RCC 7860 (cell line): ENCODE measurements around the gene LYPD5.
"Not testable (repeated sequence)": the region's sequence is repeated elsewhere in the genome, so short reads cannot be mapped to it uniquely, and the experiment has no call there.

ENCODE experiments used
- DNase-seq: peaks from one replicate; pipeline ENCODE4 v3.0.0-alpha.2; 2015; ENCODE audit warnings: low spot score
- FAIRE-seq: peaks from 2 replicates; lab custom pipeline; 2012; peaks lifted over from hg19 to GRCh38; lab: Jason Lieb, UNC

Gene LYPD5

DNA sequence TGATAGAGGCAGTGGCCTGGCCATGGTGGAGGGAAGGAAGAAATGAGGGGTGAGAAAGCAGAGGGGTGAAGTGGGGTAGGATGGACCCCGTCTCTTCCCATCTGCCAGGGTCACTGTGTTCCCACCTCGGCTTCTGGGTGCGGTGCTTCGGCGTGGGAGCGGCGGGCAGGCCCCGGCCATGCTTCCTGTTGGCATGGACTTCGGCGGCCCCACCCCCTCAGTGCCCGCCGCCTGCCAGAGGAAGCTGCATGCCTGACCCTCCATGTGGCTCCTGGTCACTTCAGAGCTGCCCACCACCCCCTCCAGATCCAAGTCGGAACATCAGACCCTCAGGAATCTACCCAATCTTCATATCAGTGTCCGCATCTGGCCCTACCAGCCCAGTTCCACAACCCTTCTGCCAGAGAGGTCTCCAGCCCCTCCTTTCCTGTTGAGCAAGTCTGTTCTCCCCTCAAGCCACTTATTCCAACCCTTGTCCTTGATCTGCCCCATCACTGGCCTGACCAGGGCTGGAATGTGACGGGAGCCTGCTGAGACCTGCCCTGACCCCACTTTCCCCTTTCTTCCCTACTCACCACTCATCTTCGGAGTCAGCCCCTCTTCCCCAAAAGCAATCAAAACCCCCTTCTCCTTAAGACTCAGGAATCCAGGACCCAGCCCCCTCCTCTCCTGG lies 23.0 kb downstream of the LYPD5 start:
- DNase-seq (no peak), FAIRE-seq (no peak)

DNA sequence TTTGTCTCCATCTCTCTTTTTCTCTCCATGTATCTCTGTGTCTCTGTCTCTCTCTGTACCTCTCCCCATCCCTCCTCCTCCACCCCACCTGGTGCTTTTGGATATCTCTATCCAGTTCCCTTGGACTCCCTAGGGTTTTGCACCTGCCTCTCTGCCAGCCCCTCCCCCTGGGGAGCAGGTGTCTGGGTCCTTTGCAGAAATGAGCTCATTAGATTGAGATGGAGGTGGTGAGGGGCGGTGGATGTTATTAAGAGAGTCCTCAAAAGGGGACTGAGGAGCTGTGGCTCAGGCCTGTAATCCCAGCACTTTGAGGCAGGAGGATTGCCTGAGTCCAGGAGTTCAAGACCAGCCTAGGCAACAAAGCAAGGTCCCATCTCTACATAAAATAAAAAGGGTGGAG lies 23.6 kb downstream of the LYPD5 start:
- DNase-seq (no peak), FAIRE-seq (no peak)

DNA sequence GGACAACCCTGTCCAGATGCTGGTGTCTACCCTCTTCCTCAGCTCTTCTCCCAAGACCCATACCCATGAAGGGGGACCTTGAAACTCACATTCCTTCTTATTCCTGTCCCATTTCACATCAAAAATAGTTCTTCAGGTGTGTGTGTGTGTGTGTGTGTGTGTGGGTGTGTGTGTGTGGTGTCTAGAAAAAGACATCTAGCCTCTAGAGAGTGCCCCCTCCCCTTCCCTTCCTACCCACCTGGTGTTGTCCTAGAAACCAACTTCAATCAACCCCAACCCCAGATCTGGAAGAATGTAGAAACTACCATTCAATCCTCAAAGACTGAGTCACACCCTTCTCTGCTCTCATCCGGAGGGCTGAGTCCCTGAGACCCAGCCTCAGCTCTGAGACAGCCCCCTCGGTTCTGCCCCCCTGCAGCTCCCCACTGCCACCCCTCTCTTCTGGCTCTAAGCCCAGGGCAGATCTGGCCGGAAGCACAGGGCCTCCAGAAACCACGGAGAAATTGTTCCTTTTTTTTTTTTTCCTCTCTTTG lies 25.0 kb downstream of the LYPD5 start:
- peak; percentile 15 for DNase-seq
- FAIRE-seq: no peak

DNA sequence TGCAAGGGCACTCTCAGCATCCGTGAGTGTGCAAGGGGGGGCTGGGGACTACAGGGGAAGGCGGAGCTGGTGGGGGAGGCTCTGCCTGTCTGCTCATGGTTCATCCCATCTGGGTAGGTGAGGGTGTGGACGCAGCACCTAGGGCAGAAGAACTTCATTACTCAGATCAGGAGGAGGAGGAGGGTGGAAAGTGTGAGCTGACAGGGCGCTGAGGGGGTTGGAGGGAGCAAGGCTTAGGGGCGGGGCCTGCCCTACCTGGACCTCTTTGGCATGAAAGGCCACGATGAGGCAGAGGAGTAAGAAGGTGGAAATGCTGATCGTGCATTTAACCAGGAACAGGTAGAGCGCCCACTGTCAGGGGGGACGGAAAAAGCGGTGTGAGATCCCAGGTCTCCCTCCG lies 26.0 kb downstream of the LYPD5 start:
- no peak for FAIRE-seq
- no peak for DNase-seq

DNA sequence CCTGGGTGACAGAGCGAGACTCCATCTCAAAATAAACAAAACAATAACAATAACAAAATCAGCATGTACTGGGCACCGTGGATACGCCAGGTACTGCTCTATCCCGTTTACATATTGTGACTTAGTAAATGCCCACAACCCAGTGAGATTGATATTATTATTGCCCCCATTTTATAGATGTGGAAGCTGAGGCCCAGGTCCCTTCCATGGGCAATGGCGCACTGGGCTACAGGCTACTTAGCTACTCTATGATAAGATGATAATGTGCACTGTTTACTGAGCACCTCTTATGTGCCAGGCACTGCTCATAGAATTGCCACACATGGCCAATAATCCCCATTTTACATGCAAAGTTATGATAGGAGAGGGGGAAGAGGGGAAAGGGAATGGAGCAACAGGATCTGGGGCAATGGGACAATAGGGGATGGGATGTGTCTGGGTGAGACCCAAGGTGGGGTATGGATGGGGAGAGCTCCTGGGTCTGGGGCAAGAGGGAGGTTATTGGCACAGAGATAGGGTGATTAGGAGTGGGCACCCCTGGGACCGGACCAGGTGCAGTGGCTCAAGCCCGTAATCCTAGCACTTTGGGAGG lies 26.9 kb downstream of the LYPD5 start:
- no peak for FAIRE-seq
- no peak for DNase-seq

DNA sequence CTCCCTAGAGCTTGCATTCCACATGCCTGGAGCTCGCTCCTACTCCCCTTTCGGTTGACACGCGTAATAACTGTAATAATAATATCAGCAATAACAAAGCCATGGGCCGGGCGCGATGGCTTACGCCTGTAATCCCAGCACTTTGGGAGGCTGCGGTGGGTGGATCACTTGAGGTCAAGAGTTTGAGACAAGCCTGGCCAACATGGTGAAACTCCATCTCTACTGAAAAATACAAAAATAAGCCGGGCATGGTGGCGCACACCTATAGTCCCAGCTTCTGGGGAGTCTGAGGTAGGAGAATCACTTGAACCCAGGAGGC lies 27.3 kb downstream of the LYPD5 start:
- FAIRE-seq: not testable (repeated sequence)

DNA sequence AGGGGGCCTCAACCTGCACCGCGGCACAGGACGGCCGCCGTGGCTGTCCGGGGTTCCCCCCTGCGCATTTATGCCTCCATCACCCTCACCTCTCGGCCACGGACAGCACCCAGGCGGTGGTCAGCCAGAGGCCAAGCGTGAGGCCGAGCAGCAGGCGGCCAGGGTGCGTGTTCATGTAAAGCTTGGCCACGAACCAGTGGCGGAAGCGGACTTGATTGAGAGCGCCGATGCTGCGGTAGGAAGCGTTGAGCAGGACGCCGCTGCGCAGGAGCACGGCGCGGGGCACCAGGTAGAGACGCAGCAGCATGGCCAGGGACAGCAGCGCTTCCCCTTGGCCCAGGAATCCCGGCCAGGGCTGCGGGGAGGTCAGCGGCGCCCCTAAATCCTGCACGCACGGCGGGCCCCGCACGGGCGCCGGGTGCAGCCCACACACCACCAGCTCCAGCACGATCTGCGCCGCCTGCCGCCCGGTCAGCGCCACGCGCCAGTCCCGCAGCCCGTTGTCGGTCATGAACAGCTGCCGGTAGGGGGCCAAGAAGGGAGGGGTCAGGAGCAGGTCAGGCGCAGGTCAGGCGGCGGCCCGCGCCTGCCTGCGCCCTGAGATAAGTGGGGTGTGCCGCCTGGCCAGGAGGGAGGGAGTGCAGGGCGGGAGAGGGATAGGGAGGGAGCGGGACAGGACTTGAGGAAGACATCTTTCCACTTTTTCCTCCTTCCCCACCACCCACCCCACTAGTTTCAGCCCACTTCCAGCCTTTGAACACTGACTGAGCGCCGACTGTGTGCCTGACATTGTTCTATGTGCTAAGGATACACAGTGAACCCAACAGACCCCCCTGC lies 27.9 kb downstream of the LYPD5 start:
- FAIRE-seq: no peak
- no peak for DNase-seq

More for the DNA sequence above, 27.3 kb downstream of the LYPD5 start:
- not testable (repeated sequence) for DNase-seq

DNA sequence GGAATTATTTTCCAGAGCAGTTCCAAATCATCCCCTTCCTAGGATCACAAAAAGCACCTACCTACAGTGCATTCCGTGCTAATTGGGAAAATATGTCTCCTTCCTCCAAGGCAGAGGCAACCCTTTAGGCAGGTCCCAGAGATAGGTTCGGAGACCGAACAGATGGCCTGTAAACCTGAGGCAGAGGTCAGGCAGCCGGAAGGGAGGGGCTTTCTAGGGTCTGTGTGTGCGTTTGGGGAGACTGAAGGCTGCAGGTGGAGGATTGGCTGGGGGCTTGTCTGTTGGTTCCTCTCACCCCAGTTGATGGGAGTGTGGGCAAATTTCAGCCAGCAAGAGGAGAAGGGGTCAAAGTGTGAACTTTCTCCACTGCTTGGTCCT lies 28.5 kb downstream of the LYPD5 start:
- no peak for FAIRE-seq
- DNase-seq: no peak

DNA sequence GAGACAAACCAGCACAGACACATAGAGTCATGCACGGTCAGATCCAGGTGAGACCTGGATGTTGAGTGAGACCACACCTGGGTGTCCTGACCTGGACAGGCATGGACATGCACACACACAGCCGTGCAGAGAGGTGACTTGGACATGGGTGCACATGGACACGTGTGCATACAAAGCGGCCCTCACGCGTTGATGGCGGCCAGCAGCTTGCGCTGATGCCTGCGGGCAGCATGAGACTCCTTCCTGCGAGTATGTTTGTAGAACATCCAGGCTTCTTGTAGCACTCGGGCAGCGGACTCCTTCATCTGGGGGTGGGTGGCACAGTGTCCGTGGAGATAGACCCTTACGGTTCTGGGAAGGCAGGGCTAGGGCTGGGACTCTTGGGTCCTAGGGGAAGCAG lies 33.0 kb downstream of the LYPD5 start:
- DNase-seq (no peak), FAIRE-seq (no peak)

DNA sequence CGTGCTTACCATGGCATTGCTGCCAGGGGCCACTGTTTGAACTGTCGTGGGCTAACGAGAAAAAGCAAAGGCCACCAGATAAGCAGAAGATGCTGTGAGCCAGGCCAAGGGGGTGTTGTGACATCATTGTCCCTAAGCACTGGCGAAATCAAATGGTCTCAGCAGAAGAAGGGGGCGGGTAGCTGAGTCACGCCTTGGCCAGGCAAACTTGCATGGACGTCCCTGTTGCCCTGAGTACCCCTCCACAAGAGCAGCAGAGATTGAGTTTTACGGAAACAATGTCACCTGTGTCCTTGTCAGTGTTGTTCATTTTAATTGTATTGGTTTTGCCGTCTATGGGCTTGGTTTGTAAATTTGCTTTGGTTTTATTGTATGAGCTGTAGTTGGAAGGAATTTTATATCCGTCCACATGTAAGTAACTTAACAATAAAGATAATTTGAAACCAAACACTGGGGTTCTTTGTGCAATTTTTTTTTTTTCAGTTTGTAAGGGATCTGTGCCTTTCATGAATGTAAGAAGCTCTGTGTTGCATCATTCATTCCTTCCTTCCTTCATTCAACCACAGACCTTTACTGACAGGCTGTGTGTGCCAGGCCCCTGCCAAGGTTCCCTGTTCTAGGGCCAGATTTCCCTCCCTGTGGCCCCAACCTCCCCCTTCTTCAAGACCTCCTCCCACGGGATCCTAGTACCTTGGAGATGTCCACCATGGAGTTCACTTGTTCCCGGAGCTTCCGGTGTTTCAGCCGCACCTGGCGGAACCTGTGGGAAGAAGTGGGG lies 33.8 kb downstream of the LYPD5 start:
- FAIRE-seq: no peak
- no peak for DNase-seq

DNA sequence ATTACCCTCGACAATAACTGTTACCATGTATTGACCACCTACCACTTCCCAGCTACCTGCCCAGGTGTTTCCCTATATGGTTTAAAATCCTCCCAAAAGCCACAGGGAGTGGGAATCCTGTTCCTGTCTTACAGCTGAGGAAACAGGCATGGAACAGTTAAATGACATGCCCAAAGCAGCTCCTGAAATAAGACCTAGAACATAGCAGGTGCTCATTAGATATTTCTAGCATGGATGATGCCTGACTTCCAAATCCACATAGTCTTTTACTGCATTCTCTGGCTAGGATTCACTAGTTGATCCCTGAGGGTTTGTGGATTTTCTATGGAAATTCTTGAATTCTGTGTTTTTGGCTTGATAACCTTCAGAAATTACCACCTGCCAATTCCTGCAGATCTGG lies 34.4 kb downstream of the LYPD5 start:
- FAIRE-seq (no peak), DNase-seq (no peak)

DNA sequence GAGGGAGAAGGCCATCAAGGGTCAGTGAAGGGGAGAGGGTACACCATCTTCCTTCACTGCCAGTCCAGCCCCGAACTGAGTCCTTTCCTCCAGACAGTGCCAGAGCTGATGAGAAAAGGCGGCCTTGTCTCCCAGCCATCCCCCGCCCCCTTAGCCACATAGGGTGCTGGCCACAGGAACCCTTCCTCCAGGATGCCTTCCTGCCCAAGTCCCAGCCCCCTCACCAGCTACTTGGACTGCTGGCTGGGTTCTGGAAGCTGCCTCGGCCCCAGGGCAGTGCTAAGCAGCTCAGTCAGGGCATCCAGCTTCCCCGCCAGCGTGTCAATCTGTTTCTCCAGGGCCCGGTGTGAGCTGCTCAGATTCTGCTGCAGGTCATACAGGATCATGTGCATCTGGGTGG lies 34.9 kb downstream of the LYPD5 start:
- no peak for DNase-seq
- no peak for FAIRE-seq

DNA sequence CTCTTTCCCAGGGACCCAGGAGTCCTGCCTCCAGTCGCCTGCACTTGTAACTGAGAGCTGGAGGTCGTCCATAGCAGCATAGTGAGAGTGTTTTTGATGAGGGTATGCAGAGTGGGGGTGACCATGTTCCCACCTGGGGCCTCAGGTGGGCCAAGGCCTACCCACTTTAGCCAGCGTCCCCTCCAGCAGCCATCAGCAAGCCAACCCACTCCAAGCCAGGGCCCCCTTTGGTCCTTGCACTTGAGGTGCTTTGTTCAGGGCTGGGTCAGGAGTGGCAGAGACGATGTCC lies 35.5 kb downstream of the LYPD5 start:
- DNase-seq (no peak), FAIRE-seq (no peak)

DNA sequence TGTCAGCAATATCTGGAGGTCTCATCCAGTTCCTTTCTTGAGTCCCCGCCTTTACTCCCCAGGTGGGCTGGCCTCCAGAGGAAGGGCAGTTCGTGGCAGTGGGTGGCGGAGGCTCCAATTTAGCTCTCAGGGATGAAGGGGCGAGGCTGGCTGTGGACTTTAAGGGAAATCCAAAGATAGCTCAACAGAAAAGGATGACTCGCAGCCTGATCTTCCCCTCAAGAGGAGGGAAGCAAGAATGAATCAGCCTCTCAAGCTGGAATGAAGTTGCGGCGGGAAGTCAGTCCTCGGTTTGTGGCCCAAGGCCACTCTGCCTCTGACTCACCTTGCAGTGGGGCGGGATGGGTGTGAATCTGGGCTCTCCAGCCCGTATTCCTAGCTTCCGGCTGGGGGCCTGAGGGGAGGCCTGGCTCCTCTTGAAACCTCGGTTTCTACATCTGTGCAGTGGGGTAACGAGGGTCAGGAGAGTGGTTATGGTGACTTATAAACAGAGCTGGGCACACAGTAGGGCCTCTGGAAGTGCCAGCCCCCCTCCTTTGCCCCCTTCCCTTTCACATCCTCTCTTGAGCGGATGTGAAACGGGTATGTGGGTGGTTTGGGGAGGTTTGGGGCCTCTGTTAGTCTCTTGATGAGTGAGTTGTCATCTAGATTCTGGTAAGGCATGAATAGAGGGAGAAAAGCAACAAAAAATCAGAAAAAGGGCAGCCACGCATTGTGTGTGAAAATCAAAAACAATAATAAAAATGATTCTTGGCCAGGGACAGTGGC lies 37.0 kb downstream of the LYPD5 start:
- DNase-seq: peak; percentile 90

DNA sequence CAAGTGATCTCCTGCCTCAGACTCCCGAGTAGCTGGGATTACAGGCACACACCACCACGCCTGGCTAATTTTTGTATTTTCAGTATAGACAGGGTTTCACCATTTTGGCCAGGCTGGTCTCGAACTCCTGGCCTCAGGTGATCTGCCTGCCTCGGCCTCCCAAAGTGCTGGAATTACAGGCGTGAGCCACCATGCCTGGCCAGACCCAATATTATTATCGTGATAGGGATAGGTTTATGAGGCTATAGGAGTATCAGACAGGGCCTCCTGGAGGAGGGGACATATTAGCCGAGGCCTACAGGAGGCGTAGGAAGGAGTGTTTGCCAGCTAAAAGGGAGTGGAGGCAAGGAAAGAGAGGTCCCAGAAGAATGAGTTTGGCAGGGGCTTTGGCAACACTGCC lies 37.6 kb downstream of the LYPD5 start:
- FAIRE-seq, DNase-seq: not testable (repeated sequence)

More for the DNA sequence above, 37.0 kb downstream of the LYPD5 start:
- FAIRE-seq: peak; percentile 93

DNA sequence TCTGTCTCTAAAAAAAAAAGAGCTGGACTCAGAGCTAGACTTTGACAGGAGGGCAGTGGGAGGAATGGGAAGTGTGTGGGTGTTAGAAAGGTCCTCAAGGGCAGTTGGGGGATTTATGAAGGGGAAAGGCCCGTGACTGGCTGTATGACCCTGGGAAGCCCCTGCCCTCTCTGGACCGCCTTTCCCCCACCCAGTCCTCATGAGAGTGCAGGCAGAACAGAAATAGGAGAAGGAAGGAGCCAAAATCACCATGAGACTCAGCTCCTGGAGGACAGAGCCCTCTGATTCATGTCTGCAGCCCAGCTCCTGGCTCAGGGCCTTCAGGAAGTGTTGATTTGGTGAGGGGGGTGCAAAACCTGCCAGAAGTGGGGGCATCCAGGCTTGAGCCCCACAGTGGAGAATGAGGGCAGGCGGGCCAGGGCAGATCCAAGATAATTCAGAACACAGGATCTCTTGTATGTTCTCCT lies 38.7 kb downstream of the LYPD5 start:
- DNase-seq (no peak), FAIRE-seq (no peak)

DNA sequence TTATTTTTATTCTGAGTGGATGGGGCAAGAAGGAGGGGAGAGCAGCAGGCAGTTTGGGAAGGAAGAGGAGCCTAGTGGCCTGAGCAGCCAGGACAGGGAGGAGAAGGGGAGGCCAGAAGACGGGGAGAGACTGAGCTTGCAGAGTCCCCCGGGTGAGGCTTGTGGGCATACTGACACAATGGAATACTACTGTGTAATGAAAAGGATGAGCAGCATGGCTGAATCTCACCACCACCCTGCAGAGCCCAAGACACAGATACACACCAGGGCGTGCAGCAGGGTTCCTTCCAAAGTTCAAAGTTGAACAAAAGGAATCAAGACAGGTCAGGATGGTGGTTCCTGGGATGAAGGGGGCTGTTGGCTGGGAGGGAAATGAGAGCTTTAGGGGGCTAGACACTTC lies 39.4 kb downstream of the LYPD5 start:
- FAIRE-seq (no peak), DNase-seq (no peak)

DNA sequence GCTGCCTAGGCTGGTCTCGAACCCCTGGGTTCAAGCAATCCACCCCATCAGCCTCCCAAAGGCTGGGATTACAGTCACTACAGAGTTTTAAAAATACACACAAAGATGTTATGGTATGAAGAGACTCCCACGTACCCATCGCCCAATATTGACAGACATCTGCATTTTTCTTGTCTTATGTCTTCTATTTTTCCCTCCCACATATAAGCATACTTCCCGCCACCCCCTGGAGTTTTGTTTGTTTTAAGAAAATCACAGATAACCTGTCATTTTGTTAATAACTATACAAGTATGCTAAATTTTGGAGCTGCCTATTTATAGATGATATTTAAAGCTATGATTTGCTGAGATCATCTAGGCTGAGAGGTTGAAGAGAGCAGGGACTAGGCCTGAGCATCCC lies 41.3 kb downstream of the LYPD5 start:
- DNase-seq (no peak), FAIRE-seq (no peak)

DNA sequence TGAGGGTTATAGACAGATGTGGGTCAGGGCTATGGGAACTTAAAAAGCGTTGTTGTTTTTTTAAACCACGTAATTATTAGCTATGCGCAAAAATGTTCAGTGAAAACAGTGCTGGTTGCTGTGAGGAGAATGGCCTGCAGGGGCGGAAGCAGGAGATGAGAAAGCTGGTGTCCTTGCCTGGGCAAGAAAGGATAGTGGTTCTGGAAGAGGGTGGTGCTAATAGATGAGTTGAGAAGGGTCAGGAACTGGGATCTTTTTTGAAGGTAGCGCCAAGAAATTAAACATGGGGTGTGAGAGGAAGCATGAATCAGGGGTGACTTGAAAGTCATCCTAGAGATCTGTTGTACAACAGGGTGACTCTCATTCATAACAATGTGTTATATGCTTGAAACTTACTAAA lies 42.7 kb downstream of the LYPD5 start:
- no peak for FAIRE-seq
- no peak for DNase-seq

DNA sequence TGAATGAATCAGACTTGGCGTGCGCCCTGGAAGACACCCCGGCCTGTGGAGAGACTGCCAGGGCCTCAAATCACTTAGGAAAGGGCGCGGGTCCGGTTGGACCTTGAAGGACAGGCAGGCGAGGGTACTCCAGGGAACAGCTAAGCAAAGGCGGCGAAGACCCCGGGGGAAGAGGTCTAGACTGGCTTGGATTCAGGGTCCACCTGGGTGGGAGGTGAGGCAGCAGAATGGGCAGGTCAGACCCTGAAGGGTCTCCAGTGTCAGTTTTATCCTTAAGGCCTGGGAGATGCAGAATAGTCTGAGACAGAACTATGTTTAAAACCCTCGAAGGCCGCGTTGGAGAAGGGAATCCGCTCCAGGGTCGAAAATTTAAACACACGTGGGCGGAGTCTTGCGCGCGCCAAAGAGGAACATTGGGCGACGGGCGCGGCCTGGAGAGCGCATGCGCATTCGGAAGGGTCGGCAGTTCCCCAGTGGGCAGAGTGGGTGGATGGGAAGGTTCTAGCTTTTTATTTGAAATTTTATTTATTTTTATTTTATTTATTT lies 46.9 kb downstream of the LYPD5 start:
- no peak for FAIRE-seq

More for the DNA sequence above, 46.9 kb downstream of the LYPD5 start:
- DNase-seq: peak; percentile 7
